Erythroblast (primary cell): ENCODE results near the gene CLSTN2.

Experiments
- GATA1 ChIP-seq: IDR thresholded peaks from 2 replicates; pipeline ENCODE4 v1.6.1; 2011; ENCODE audit warnings: low read depth, mild to moderate bottlenecking, control low read depth, low read length, moderate library complexity
- POLR2A ChIP-seq: IDR thresholded peaks from 2 replicates; pipeline ENCODE4 v1.6.1; 2011; ENCODE audit warnings: mild to moderate bottlenecking, low read length

DNA sequence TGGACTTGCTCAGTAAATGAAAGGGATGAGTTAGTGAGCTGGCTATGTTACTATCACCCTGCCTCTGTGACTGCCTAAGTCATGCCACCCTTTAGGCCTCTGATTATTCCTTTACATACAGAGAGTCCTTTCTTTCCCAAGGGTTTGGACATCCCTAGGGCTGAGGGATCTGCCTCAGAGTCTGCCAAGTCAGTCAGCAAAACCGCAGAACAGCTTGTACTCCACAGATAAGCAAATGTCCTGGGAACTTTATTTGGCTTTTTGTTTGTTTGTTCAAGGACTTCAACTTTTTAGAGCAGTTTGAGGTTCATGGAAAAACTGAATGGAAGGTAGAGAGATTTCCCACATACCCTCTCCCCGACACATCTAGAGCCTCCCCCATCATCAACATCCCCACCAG lies 660.3 kb downstream of the CLSTN2 start:
- TF ChIP-seq POLR2A: no peak
- no peak for TF ChIP-seq GATA1
